Lower leg skin (tissue), 3 donors: ENCODE data around the gene PPP1R10.

Experiments used
- CTCF ChIP-seq, 3 donors: fragments of 450-650 bp; IDR thresholded peaks; one replicate each; pipeline ENCODE4 v1.5.1; 2016; ENCODE audit warnings: antibody characterized with exemption in 3 of 3, mild to moderate bottlenecking in 3 of 3, moderate library complexity in 2 of 3
- POLR2A ChIP-seq, 2 donors: fragments of 450-650 bp; IDR thresholded peaks; one replicate each; pipeline ENCODE4 v1.6.1; 2016 to 2017; ENCODE audit warnings: antibody characterized with exemption in 2 of 2, mild to moderate bottlenecking in 1 of 2, moderate library complexity in 1 of 2

- TF ChIP-seq CTCF (IDR thresholded peaks at IDR 0.05) (no peak), POLR2A (IDR thresholded peaks at IDR 0.05) (no peak)
These were observed 5.2 kb downstream of the PPP1R10 start for GRCh38 chr6:30611856-30612194.
